UCSD-AML1 (cell line): ENCODE results near the gene CLEC1B.
"Not testable (repeated sequence)": the region's sequence is repeated elsewhere in the genome, so short reads cannot be mapped to it uniquely, and the experiment has no call there.

Experiments used
- DNase-seq: peaks from one replicate; lab custom pipeline; 2025; ENCODE audit not compliant: unreplicated experiment; lab: John Stamatoyannopoulos, UW

CLEC1B gene

DNA sequence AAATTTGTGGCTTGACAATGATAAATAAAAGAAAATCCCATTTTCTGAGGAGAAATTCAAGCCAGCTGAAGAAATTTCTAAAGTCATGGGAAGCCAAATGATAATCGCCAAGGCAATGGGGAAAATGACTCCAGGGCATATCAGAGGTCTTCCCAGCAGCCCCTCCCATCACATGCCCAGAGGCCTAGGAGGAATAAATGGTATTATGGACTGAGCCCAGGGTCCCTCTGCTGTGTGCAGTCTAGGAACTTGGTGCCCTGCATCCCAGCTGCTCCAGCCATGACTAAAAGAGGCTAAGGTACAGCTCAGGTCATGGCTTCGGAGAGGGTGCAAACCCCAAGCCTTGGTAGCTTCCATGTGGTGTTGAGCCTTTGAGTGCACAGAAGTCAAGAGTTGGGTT, 23.3 kb downstream of the CLEC1B start:
- DNase-seq: no peak

DNA sequence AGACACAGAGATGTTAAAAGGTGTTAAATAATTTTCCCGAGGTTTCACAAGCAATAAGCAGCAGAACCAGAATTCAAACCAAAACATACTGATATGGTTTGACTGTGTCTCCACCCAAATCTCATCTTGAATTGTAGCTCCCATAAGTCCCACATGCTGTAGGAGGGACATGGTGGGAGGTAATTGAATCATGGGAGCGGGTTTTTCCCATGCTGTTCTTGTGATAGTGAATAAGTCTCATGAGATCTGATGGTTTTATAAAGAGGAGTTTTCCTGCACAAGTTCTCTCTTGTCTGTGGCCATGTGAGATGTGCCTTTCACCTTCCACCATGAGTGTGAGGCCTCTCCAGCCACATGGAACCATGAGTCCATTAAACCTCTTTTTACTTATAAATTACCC, 24.2 kb downstream of the CLEC1B start:
- DNase-seq: not testable (repeated sequence)

- no peak for DNase-seq
Measured at GRCh38 chr12:9973949-9974348, 25.0 kb downstream of the CLEC1B start.

DNA sequence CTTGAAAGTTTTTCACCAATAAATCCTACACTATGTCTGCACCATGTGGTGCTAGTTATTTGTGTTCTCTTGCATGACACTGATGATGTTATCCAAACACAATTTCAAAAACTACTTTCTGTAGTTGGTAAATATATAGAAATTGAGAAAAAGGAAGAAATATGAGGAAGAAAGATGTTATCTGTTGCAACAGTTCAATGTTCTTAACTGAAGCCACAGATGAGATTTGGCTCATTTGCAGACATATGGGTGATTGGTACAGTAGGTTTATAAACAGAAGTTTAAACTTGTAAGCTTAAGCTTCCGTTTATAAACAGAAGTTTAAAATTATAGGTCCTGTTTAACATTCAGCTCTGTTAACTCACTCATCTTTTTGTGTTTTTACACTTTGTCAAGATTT, 27.7 kb downstream of the CLEC1B start, which contains the start of gene CLEC12A:
TSS of gene CLEC12A (plus strand) at position 229 of the 400 bp plus-strand sequence. CDS start 188 bp downstream, outside the sequence.
- no peak for DNase-seq

GRCh38 chr12:9969673-9970072, 29.2 kb downstream of the CLEC1B start:
- DNase-seq: no peak

DNA sequence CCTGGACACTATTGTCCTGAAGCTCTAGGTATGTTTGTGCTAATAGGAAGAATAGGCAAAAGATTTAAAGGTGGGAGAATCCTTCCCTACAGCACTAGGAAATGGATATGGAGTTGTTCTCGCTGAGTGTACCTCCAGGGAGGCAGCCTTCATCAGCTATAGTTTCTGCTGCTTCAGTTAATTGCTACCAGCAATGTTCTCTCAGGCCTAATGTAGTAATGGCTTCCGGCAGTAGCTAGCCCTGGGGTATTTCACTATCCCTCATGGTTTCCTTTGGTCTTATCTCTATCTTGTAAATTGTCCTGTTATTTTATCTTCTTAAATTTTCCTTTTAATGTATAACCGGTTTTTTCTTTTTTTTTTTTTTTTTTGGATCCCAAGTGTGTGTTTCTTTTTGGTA, 37.0 kb downstream of the CLEC1B start:
- no peak for DNase-seq

GRCh38 chr12:9961106-9961505, 37.8 kb downstream of the CLEC1B start:
- DNase-seq: no peak

- no peak for DNase-seq
Measured at GRCh38 chr12:9960590-9960989, 38.3 kb downstream of the CLEC1B start.

- DNase-seq: no peak
Measured at GRCh38 chr12:9957834-9958233, 41.1 kb downstream of the CLEC1B start.

GRCh38 chr12:9952954-9953729, 45.8 kb downstream of the CLEC1B start:
- DNase-seq: not testable (repeated sequence)

DNA sequence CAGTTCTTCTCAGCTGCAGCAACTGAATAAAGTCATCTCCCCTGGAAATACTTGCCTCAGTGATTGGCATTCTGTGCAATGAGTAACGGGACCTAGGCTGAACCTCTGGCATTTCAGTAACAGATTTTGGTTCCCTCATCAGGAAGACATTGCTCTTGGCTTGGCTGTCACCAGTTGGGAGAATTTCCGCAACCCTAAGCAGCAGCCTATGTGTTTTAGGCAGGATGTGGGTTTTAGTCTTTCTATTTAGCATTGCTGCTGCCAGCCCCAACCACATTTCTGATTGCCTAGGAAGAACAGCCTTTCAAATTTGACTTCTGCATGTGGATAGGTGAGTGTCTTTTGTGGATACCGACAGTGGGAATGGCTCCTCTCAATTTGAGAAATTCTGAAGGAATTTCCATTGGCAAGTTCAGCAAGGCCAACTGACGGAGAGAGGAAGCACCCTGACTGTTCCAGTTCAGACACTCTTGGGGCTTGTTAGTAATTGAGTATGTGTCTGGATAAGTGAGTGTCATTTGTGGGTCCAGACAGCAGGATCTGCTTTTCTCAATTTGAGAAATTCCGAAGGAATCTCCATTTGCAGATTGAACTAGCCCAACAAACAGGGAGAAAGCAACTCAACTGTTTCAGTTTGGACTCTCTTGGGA, 47.8 kb downstream of the CLEC1B start:
- DNase-seq: peak; percentile 69

GRCh38 chr12:9948606-9949296, 50.2 kb downstream of the CLEC1B start:
- DNase-seq: no peak

DNA sequence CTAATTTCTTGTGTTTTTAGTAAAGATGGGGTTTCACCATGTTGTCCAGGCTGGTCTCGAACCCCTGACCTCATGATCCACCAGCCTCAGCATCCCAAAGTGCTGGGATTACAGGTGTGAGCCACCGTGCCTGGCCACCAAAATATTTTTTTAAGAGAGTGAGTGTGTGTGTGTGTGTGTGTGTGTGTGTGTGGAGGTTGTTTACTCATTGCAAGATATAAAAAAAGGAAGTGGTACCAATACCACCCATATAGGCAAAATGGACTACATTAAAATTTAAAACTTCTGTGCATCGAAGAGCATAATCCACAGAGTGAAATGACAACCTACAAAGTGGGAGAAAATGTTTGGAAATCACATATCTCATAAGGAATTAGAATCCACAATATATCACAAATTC, 51.2 kb downstream of the CLEC1B start:
- DNase-seq: no peak

- no peak for DNase-seq
Measured at GRCh38 chr12:9944391-9944790, 54.5 kb downstream of the CLEC1B start.

DNA sequence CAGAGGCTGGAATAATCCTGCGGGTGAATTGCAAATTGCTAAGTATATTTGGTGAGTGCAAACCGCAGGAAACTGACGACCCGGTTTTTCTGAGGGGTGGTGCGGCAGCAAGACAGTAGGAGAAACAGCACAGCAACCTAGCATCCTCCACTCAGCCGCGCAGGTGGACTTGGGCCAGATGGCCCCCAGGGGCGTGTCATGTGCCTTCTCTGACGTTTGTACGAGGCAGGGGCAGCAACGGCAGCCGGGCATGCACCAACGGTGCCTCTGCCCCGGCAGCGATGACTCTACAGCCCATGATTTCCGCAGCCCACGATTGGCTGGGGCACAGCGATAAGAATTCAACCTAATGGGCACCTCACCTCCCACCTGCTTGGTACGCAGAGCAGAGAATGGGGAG, 55.7 kb downstream of the CLEC1B start:
- DNase-seq: peak; percentile 94
